Measurements from ENCODE around the gene PC.

DNA sequence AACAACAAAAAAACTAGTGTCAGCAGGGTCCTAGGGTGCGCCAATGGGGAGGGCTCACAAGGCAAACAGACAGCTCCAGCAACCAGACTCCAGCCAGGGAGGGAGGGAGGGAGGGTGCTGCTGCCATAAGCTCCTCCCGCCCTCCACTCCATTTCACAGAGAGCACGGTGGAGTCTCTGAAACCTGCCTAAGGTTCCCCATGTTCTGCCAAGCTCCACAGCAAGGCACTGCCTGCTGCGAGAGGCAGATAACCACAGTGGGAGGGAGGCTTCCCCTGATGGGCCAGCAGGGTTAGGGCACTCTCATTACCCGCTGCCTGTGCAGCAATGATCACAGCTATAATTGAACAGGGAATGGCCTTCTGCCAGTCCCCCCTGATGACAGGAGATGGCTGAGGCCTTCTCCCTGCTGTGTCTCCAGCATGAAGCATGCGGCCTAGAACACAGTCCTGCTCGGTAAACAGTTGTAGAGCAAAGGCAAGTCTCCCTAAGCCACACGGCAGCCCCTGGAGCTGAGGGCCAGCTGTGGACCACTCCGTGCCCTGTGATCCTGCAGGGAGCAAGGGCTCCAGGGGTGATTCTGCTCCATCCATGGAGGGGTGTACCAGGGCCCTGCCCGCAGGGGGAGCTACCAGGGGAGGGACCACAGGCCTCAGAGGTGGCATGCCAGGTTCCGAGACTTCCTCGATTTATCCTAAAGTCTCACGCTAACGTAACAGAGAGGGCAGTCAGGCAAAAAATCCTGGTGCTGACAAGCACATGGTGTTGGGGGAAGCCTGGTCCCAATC lies 42.9 kb downstream of the PC start:
- TF ChIP-seq, protein P1, sequence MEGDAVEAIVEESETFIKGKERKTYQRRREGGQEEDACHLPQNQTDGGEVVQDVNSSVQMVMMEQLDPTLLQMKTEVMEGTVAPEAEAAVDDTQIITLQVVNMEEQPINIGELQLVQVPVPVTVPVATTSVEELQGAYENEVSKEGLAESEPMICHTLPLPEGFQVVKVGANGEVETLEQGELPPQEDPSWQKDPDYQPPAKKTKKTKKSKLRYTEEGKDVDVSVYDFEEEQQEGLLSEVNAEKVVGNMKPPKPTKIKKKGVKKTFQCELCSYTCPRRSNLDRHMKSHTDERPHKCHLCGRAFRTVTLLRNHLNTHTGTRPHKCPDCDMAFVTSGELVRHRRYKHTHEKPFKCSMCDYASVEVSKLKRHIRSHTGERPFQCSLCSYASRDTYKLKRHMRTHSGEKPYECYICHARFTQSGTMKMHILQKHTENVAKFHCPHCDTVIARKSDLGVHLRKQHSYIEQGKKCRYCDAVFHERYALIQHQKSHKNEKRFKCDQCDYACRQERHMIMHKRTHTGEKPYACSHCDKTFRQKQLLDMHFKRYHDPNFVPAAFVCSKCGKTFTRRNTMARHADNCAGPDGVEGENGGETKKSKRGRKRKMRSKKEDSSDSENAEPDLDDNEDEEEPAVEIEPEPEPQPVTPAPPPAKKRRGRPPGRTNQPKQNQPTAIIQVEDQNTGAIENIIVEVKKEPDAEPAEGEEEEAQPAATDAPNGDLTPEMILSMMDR (IDR thresholded peaks at IDR 0.05; ENCODE audit: poor library complexity) = no peak
- no peak for TF ChIP-seq EZH2 (IDR thresholded peaks at IDR 0.05; ENCODE audit: borderline replicate concordance)

All from hepatocyte (in vitro differentiated cells).